Loucy (cell line): ENCODE measurements around the gene MACF1.

Source experiments
- CTCF ChIP-seq: fragments of 200-600 bp; sonication (generic); conservative IDR thresholded peaks from 2 replicates; pipeline ENCODE4 v1.5.1; 2014; ENCODE audit warnings: mild to moderate bottlenecking, antibody characterized with exemption, low read length
- EZH2phosphoT487 ChIP-seq: fragments of 200-600 bp; IDR thresholded peaks from 2 replicates; pipeline ENCODE4 v1.6.1; 2018; ENCODE audit warnings: antibody characterized with exemption, mild to moderate bottlenecking, moderate library complexity, borderline replicate concordance

- TF ChIP-seq CTCF (no peak), EZH2phosphoT487 (no peak)
Observed at GRCh38 chr1:39412892-39413291, 208.4 kb downstream of the MACF1 start.
